ENCODE results near the gene CIB4.

DNA sequence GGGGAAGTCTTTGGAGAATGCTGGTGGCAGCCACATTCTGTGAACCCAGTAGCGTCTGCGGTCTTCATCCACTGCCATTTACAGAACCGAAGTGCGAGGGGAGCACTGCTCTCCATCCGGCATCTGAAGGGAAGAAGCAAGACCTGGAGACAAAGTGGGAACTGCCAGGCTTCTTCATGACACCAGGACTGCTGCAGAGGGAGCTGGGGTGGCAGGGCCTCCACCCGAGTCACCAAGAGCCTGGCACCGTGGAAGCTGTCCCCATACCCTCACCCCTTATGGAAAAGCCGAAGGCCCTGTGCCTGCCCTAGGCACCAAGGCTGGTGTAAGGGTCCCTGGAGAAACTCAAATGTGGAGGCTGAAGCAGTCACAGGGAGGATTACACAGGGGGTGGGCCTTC, 79.8 kb downstream of the CIB4 start:
- TF ChIP-seq, protein P1, sequence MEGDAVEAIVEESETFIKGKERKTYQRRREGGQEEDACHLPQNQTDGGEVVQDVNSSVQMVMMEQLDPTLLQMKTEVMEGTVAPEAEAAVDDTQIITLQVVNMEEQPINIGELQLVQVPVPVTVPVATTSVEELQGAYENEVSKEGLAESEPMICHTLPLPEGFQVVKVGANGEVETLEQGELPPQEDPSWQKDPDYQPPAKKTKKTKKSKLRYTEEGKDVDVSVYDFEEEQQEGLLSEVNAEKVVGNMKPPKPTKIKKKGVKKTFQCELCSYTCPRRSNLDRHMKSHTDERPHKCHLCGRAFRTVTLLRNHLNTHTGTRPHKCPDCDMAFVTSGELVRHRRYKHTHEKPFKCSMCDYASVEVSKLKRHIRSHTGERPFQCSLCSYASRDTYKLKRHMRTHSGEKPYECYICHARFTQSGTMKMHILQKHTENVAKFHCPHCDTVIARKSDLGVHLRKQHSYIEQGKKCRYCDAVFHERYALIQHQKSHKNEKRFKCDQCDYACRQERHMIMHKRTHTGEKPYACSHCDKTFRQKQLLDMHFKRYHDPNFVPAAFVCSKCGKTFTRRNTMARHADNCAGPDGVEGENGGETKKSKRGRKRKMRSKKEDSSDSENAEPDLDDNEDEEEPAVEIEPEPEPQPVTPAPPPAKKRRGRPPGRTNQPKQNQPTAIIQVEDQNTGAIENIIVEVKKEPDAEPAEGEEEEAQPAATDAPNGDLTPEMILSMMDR (IDR thresholded peaks at IDR 0.05) = no peak
- TF ChIP-seq POLR2AphosphoS5 (IDR thresholded peaks at IDR 0.05) (no peak), POLR2A (IDR thresholded peaks at IDR 0.05) (no peak)

All from prostate gland (tissue), 2 donors.